Type B pancreatic cell (in vitro differentiated cells): ENCODE measurements around the gene ALG5. TPM values are rescaled to one million over a fixed set of nuclear protein-coding genes. Genes with fewer than 3 reads are reported as not detected.

Experiments used
- DNase-seq: peaks from one replicate; pipeline ENCODE4 v3.0.0; 2021; ENCODE audit warnings: mixed read lengths; ENCODE audit not compliant: unreplicated experiment; ENCODE audit errors: extremely low spot score
- H3K27ac Mint-ChIP-seq: 2 replicates; pipeline ENCODE4 v1.8.0; 2021; ENCODE audit warnings: mild to moderate bottlenecking, mixed read lengths
- H3K27me3 Mint-ChIP-seq: 2 replicates; pipeline ENCODE4 v1.8.0; 2021; ENCODE audit warnings: mixed read lengths
- H3K36me3 Mint-ChIP-seq: 2 replicates; pipeline ENCODE4 v1.8.0; 2021; ENCODE audit warnings: mixed read lengths
- H3K4me1 Mint-ChIP-seq: one replicate; pipeline ENCODE4 v1.8.0; 2021; ENCODE audit warnings: mixed read lengths; ENCODE audit not compliant: unreplicated experiment
- H3K4me3 Mint-ChIP-seq: 2 replicates; pipeline ENCODE4 v1.8.0; 2021; ENCODE audit warnings: mild to moderate bottlenecking, mixed read lengths
- H3K9me3 Mint-ChIP-seq: 2 replicates; pipeline ENCODE4 v1.8.0; 2021; ENCODE audit warnings: mixed read lengths
- total RNA-seq: library from RNA; stranded (reverse); gene quantifications from 2 replicates; pipeline ENCODE4 v1.2.1, GENCODE V29; 2021; ENCODE audit warnings: low replicate concordance
- TF ChIP-seq, protein P1 (sequence below): fragments of 200-600 bp; sonication (generic); conservative IDR thresholded peaks from 2 replicates; pipeline ENCODE4 v1.5.0; 2021; ENCODE audit warnings: antibody characterized with exemption, mild to moderate bottlenecking

ALG5 gene
- total RNA-seq, 1 donor from 2014 or later, result 36.2 TPM

DNA sequence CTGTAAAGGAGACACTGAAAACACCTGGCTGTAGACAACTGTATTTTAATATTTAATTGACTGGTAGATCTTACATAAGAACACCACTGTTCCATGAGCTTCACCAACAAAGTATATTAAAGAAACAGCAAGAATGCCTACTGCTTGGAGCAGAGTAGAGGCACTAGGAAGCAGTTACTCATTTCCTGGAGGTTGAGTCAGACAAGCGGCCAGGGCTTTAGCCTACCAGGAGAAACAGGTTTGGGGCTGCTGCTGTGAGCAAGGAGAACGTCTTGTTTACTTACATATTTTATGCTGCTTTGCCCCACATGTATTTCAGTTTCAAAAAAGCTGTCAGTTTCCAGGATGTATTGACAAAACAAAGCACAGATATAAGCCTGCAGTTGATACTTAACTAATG, 33.4 kb downstream of the ALG5 start:
- H3K27ac Mint-ChIP-seq, result peak overlapping the region; percentile 8
- TF ChIP-seq, protein P1, sequence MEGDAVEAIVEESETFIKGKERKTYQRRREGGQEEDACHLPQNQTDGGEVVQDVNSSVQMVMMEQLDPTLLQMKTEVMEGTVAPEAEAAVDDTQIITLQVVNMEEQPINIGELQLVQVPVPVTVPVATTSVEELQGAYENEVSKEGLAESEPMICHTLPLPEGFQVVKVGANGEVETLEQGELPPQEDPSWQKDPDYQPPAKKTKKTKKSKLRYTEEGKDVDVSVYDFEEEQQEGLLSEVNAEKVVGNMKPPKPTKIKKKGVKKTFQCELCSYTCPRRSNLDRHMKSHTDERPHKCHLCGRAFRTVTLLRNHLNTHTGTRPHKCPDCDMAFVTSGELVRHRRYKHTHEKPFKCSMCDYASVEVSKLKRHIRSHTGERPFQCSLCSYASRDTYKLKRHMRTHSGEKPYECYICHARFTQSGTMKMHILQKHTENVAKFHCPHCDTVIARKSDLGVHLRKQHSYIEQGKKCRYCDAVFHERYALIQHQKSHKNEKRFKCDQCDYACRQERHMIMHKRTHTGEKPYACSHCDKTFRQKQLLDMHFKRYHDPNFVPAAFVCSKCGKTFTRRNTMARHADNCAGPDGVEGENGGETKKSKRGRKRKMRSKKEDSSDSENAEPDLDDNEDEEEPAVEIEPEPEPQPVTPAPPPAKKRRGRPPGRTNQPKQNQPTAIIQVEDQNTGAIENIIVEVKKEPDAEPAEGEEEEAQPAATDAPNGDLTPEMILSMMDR, result no peak
- H3K36me3 Mint-ChIP-seq, result peaks cover 33% of the 10 kb centered on the region
- H3K4me3 Mint-ChIP-seq, result no peak overlapping the region
- no peaks in the 10 kb centered on the region for H3K27me3 Mint-ChIP-seq
- H3K4me1 Mint-ChIP-seq, result no peaks in the 10 kb centered on the region
- no peak for DNase-seq
- H3K9me3 Mint-ChIP-seq, result no peaks in the 10 kb centered on the region

DNA sequence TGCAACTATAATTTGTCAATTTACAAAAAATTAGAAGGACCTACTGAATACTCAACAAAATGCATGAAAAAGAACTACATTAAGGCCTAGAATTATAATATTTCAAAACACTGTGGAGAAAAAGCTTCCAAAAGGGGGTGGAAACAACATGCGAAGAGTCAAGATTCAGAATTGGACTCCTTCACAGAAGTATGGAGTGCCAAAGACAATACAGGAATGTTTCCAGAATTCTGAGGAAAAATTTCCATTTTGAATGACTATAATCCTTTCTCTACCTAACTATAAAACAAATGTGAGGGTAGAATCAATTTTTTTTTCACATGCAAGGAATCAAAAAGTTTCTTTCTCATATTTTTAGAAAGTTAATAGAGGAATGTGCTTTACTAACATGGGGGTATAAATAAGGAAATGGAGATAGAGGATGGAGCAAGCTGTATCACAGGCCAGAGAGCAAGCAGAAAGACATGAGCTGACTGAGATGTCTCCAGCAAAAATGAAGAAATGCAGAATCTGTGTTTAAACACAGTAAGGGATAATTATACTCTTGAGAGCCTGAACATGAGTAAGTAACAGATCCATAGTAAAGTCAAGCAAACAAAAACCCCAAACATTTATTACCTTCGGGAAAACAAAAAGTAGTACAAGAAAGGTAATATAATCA, 39.6 kb downstream of the ALG5 start:
- Mint-ChIP-seq H3K4me3 (no peak overlapping the region), H3K4me1 (no peaks in the 10 kb centered on the region), H3K27me3 (no peaks in the 10 kb centered on the region), H3K9me3 (no peaks in the 10 kb centered on the region), H3K36me3 (peaks cover 43% of the 10 kb centered on the region), H3K27ac (no peak overlapping the region)
- no peak for DNase-seq
- TF ChIP-seq, protein P1, result no peak

DNA sequence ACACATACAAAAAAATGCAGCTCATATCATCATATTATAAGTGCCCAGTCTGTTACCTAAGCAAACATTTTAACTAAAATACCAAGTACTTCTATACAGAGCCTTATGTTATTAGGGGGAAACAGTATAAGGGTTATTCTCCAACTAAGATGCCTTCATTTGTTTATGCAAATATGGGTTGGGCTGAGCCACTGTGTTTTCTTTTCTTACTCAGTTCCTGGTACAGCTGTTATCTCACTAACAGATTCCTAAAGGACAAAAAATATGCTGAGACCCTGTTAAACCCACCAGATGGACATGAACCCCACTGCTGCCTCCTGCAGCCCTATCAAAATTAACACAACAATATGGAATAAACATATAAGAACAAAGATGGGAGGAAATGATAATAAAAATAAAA, 44.6 kb downstream of the ALG5 start:
- Mint-ChIP-seq H3K9me3 (no peaks in the 10 kb centered on the region), H3K4me1 (no peaks in the 10 kb centered on the region), H3K27ac (no peak overlapping the region), H3K36me3 (peaks cover 53% of the 10 kb centered on the region), H3K27me3 (no peaks in the 10 kb centered on the region), H3K4me3 (no peak overlapping the region)
- TF ChIP-seq, protein P1, result no peak
- no peak for DNase-seq

DNA sequence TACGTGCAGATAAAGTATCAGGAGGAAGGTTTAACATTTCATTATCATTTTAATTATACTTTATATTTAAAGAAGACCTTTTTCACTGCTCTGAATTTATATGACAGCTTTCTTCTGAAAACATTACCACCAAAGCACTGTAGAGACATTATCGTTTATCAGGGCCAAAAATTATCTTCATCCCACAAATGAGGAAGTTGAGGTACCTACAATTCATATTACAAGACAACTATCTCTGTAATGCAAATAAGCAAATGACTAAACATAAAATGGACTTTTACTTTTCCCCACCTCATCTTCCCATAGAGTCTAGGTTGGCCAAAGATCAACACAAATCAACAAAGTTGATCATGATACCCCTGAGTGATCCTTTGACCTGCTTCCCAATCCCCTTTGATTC, 48.2 kb downstream of the ALG5 start:
- no peaks in the 10 kb centered on the region for H3K9me3 Mint-ChIP-seq
- TF ChIP-seq, protein P1, result no peak
- H3K36me3 Mint-ChIP-seq, result peaks cover 48% of the 10 kb centered on the region
- no peaks in the 10 kb centered on the region for H3K27me3 Mint-ChIP-seq
- H3K4me1 Mint-ChIP-seq, result no peaks in the 10 kb centered on the region
- no peak overlapping the region for H3K27ac Mint-ChIP-seq
- no peak overlapping the region for H3K4me3 Mint-ChIP-seq
- DNase-seq, result no peak

DNA sequence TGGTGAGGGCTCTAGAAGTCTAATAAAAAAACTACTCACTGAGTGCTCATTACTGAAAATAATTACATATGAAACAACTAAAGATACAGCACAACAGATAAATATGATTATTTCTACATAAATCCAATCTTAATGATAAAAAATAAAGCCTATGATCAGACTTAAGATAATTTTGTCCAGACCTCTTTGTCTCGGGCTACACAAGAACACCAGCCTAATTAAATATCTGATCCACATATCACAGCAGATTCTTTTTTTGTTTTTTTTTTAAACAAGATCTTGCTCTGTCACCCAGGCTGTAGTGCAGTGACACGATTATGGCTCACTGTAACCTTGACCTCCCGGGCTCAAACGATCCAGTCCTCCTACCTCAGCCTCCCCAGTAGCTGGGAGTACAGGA, 48.8 kb downstream of the ALG5 start:
- H3K27ac Mint-ChIP-seq, result no peak overlapping the region

More for the DNA sequence above, 48.8 kb downstream of the ALG5 start:
- no peaks in the 10 kb centered on the region for H3K27me3 Mint-ChIP-seq
- H3K9me3 Mint-ChIP-seq, result no peaks in the 10 kb centered on the region
- no peak for DNase-seq
- H3K36me3 Mint-ChIP-seq, result peaks cover 46% of the 10 kb centered on the region
- H3K4me3 Mint-ChIP-seq, result no peak overlapping the region
- no peaks in the 10 kb centered on the region for H3K4me1 Mint-ChIP-seq
- TF ChIP-seq, protein P1, result no peak
